SH-SY5Y (cell line): ENCODE measurements around the gene VMAC.

Experiments
- GATA2 ChIP-seq: IDR thresholded peaks from 2 replicates; pipeline ENCODE4 v1.6.1; 2011; ENCODE audit warnings: mild to moderate bottlenecking, low read depth, low read length
- GATA3 ChIP-seq: IDR thresholded peaks from 2 replicates; pipeline ENCODE4 v1.6.1; 2011; ENCODE audit warnings: low read depth, mild to moderate bottlenecking, low read length, moderate library complexity

GRCh38 chr19:5865772-5866171 is 38.9 kb upstream of the VMAC start:
- no peak for TF ChIP-seq GATA2
- no peak for TF ChIP-seq GATA3
